NCI-H2107 (cell line): ENCODE data around the gene SFXN2.
"Not testable (repeated sequence)": the region's sequence is repeated elsewhere in the genome, so short reads cannot be mapped to it uniquely, and the experiment has no call there.

ENCODE experiments used
- DNase-seq: peaks from one replicate; lab custom pipeline; 2025; lab: John Stamatoyannopoulos, UW

Gene SFXN2

GRCh38 chr10:102714621-102715455 lies at the start of gene SFXN2:
SFXN2 (plus strand) TSS chr10:102714636; CDS start chr10:102726637, 12,001 bp downstream.
- DNase-seq: peak; percentile 5

GRCh38 chr10:102665904-102666509 lies 48.4 kb upstream of the SFXN2 start:
- no peak for DNase-seq

GRCh38 chr10:102667411-102667810 lies 47.0 kb upstream of the SFXN2 start:
- DNase-seq: not testable (repeated sequence)

- no peak for DNase-seq
These were observed 45.9 kb upstream of the SFXN2 start for GRCh38 chr10:102668326-102669107.

- no peak for DNase-seq
These were observed 45.0 kb upstream of the SFXN2 start for GRCh38 chr10:102669206-102670064.

GRCh38 chr10:102670065-102670670 lies 44.3 kb upstream of the SFXN2 start:
- no peak for DNase-seq

GRCh38 chr10:102670871-102671434 lies 43.5 kb upstream of the SFXN2 start:
- no peak for DNase-seq

GRCh38 chr10:102673236-102673818 lies 41.1 kb upstream of the SFXN2 start:
- no peak for DNase-seq

- no peak for DNase-seq
These were observed 40.5 kb upstream of the SFXN2 start for GRCh38 chr10:102673819-102674511.

- DNase-seq: no peak
These were observed 39.9 kb upstream of the SFXN2 start for GRCh38 chr10:102674566-102674965.

- no peak for DNase-seq
These were observed 39.3 kb upstream of the SFXN2 start for GRCh38 chr10:102675011-102675665.

- DNase-seq: no peak
These were observed 38.5 kb upstream of the SFXN2 start for GRCh38 chr10:102675666-102676533.

GRCh38 chr10:102676534-102677315 lies 37.7 kb upstream of the SFXN2 start:
- DNase-seq: no peak

- no peak for DNase-seq
These were observed 36.9 kb upstream of the SFXN2 start for GRCh38 chr10:102677331-102678067.

- DNase-seq: no peak
These were observed 36.4 kb upstream of the SFXN2 start for GRCh38 chr10:102678068-102678400.

- DNase-seq: peak; percentile 9
These were observed 35.6 kb upstream of the SFXN2 start for GRCh38 chr10:102678842-102679289.

- no peak for DNase-seq
These were observed 34.8 kb upstream of the SFXN2 start for GRCh38 chr10:102679596-102679995.
